ENCODE results near the gene DYSF. TPM values are rescaled to one million over a fixed set of nuclear protein-coding genes. Genes with fewer than 3 reads are reported as not detected.

The DYSF gene
- total RNA-seq, 1 experiment from 2014 or later = 17.2 TPM

DNA sequence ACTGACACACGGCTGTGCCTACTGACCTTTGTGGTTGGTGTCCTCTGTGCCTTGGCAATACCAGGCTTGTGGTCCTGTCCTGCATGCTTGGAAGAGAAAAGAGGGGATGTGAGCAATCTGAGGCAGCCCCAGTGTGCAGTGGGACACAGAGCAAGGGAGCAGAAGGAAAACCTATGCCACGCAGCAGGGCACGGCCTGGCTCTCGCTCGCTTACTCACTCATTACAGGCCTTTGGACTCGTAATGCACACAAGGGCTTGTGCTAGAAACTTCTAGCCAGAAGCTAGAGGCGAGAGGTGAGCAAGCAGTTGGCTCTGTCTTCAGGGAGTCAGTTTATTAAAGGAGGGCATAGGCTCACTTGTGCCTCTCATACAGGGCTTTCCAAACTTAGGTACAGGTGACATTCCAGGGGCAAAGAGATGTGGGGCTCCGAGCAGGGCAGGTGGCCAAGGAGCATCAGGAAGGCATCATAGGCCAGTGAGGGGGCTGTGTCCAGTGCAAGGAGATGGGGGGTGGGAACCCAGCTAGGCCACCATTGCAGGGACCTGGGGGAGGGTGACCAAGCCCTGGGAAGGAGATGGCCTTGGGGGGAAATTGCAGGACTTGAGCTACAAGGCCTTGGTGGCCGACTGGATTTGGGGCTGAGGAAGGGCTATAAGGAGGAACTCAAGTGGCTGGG is 100.8 kb downstream of the DYSF start:
- Histone ChIP-seq H3K4me3 (no peak overlapping the region), H3K4me1 (replicated peaks) (no peaks in the 10 kb centered on the region), H3K27ac (no peak overlapping the region), H3K36me3 (peaks cover 6% of the 10 kb centered on the region; the same call in 1 of the 2 replicates), H3K27me3 (replicated peaks) (no peaks in the 10 kb centered on the region), H3K9me3 (replicated peaks) (no peaks in the 10 kb centered on the region)
- DNase-seq (ENCODE audit: low read depth in 1 of 2, low spot score in 2 of 2) = no peak

DNA sequence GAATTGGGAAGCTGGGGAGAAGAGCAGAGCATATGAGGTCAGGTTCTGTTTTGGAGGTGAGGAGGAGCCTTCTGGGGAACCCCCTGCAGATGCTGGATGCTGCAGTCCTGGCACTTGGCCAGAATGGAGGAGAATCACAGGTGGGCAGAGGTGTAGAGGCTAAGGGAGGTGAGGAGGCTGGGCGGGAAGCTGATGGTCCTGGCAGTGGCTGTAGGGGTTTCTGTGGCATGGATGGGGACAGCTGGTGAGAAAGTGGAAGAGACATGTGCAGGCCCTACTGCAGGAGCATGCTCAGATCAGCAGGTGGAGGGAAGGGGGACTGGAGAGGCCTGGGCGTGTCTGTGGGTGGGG is 101.3 kb downstream of the DYSF start:
- DNase-seq (ENCODE audit: low read depth in 1 of 2, low spot score in 2 of 2) = no peak
- Histone ChIP-seq H3K4me3 (no peak overlapping the region), H3K27me3 (replicated peaks) (no peaks in the 10 kb centered on the region), H3K9me3 (replicated peaks) (no peaks in the 10 kb centered on the region), H3K4me1 (replicated peaks) (no peaks in the 10 kb centered on the region), H3K27ac (no peak overlapping the region), H3K36me3 (peaks cover 6% of the 10 kb centered on the region; the same call in 1 of the 2 replicates)

DNA sequence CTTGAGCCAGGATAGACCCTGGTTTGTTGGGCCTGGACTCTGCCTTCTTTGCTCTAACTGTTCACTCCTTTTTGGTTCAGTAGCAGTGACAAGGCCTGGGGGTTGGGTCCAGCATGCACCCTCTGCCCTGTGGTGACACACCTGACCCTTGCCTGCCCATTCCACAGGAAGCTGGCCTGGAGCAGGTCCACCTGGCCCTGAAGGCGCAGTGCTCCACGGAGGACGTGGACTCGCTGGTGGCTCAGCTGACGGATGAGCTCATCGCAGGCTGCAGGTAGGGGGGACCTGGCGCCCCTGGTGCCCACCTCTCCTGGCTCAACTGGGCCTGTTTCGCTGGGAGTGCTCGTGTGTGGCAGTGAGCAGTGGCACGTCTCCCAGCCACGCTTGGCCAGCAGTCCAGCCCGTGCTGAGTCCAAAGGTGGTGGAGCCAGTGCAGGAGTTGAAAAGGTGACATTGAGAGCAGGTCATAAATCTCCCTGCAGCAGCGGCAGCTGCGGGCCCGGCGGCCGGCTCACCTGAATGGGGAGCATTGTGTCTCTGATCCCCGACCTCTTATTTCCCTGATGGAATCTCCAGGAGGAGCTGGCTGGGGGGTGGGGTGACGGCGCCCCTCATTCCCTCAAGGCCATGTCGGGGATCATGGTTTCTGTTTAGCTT is 102.6 kb downstream of the DYSF start:
- Histone ChIP-seq H3K36me3 (peaks cover 6% of the 10 kb centered on the region; the same call in 1 of the 2 replicates), H3K9me3 (replicated peaks) (no peaks in the 10 kb centered on the region), H3K4me3 (no peak overlapping the region), H3K27ac (no peak overlapping the region), H3K27me3 (replicated peaks) (no peaks in the 10 kb centered on the region), H3K4me1 (replicated peaks) (no peaks in the 10 kb centered on the region)
- no peak for DNase-seq (ENCODE audit: low read depth in 1 of 2, low spot score in 2 of 2)

DNA sequence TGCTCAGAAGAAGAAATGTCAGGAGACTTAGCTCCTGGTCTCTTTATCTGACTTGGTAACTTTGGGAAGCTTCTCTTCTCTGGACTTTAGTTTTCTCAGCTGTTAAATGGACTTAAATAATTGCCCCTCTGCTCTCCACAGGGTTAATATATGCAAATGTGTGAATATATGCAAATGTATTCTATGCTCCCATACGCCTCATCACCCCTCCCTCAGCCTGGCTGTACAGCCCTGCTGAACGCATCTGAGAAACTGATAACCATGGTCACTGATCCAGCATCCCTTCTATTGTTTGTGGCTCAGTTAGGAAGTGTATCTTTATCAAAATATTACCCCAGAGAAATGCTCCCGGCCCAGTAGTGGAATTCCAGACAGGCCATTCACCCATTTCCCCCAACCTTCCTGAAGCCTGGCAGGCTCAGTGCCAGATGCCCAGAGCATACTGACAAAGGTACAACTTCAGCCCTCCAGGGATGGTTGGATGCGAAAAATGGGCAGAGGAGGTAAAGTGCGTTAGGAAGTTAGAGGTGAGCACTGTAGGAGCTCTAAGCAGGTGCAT is 103.4 kb downstream of the DYSF start:
- Histone ChIP-seq H3K4me3 (no peak overlapping the region), H3K4me1 (replicated peaks) (no peaks in the 10 kb centered on the region), H3K9me3 (replicated peaks) (no peaks in the 10 kb centered on the region), H3K27ac (no peak overlapping the region), H3K36me3 (peaks cover 6% of the 10 kb centered on the region; the same call in 1 of the 2 replicates), H3K27me3 (replicated peaks) (no peaks in the 10 kb centered on the region)
- no peak for DNase-seq (ENCODE audit: low read depth in 1 of 2, low spot score in 2 of 2)

DNA sequence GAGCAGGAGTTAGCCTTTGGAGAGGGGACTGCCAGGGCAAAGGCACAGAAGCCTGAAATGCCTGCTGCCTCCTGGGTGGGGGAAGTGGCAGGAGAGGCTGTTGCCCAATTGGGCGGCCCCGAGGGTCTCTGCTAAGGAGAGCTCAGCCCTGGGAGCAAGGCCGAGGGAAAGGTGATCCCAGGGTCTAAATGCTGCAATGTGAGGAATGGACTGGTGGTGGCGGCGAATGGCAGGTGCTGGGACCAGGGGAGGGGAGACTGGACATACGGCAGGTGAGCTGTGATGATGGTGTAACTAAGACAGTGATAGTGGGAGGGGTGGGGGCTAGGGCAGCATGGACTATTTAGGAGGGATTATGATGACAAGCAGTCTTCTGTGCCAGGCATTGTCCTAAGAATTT is 104.0 kb downstream of the DYSF start:
- Histone ChIP-seq H3K9me3 (replicated peaks) (no peaks in the 10 kb centered on the region), H3K27me3 (replicated peaks) (no peaks in the 10 kb centered on the region), H3K27ac (no peak overlapping the region), H3K36me3 (peaks cover 6% of the 10 kb centered on the region; the same call in 1 of the 2 replicates), H3K4me1 (replicated peaks) (no peaks in the 10 kb centered on the region), H3K4me3 (no peak overlapping the region)
- DNase-seq (ENCODE audit: low read depth in 1 of 2, low spot score in 2 of 2) = no peak

DNA sequence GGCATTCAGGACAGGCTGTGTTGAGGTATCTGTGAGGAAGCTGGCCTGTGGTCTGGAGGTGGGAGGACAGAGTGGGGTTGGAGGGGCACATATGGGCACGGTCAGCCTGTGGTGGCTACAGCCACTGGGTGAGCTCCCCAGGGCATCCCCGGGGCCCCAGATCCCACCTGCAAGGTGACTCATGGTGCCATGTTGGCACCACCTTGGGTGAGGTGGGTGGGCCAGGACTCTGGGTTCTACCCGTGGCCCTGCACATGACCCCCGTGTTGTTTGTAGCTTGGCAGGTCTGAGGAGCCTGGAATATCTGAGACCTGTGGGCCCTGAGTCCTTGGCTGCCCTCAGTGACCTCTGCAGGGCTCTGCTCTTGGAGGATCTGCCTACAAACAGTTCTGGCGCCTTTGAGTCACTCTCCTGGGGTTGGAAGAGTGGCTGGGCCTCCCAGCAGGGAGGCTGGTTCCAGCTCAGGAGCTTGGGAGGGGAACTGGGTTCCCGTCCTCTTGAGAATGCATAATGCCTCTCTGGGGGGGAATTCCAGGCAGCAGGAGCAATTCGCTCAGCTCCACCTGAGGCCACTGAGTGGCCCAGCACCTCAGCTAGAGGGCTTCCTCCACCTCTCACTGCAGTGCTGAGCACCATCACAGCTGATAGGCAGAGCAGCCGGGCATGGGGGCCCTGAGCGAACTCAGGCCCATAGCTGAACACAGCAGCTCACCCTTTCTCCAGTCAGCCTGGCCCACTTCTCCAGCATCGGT is 105.1 kb downstream of the DYSF start:
- Histone ChIP-seq H3K9me3 (replicated peaks) (no peaks in the 10 kb centered on the region), H3K27me3 (replicated peaks) (no peaks in the 10 kb centered on the region), H3K27ac (no peak overlapping the region), H3K4me1 (replicated peaks) (peaks cover 1% of the 10 kb centered on the region), H3K4me3 (no peak overlapping the region), H3K36me3 (peaks cover 6% of the 10 kb centered on the region; the same call in 1 of the 2 replicates)
- no peak for DNase-seq (ENCODE audit: low read depth in 1 of 2, low spot score in 2 of 2)

DNA sequence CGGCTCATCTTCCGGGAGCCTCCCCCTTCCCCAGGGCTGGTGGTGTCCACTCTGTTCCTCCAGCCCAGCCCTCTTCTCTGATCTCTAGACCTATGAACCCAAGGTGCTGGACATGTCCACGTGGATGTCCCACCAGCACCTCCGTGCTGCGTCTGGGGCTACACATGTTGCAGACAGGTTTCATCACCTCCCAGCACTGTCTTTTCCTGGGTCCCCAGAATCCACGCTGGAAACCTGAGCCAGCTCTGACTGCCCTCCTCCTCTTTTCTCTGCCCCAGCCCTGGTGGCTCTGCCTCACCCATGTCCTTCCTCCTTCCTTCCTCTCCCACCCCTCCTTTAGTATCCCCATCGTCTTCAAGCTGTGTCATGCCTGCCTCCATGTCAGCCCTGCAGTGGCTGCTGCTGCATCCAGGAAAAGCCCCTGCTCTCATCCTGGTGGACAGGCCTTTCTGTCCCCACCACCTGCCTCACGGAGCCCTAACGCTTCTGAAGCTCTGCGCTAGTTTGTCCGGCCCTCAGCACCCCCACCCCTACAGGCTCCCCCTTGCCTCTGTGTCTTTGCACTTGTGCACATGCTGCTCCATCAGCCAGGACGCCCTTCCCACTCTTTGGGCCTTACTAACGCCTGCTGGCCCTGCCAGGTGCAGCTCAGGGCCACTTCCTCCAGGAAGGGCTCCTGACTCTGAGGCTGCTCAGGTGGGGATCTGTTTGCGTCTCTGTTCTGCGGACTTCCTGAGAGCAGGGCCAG is 105.9 kb downstream of the DYSF start:
- Histone ChIP-seq H3K4me3 (no peak overlapping the region), H3K9me3 (replicated peaks) (no peaks in the 10 kb centered on the region), H3K27ac (no peak overlapping the region), H3K4me1 (replicated peaks) (peaks cover 9% of the 10 kb centered on the region), H3K36me3 (peaks cover 3% of the 10 kb centered on the region; the same call in 1 of the 2 replicates), H3K27me3 (replicated peaks) (no peaks in the 10 kb centered on the region)
- DNase-seq (ENCODE audit: low read depth in 1 of 2, low spot score in 2 of 2) = no peak

DNA sequence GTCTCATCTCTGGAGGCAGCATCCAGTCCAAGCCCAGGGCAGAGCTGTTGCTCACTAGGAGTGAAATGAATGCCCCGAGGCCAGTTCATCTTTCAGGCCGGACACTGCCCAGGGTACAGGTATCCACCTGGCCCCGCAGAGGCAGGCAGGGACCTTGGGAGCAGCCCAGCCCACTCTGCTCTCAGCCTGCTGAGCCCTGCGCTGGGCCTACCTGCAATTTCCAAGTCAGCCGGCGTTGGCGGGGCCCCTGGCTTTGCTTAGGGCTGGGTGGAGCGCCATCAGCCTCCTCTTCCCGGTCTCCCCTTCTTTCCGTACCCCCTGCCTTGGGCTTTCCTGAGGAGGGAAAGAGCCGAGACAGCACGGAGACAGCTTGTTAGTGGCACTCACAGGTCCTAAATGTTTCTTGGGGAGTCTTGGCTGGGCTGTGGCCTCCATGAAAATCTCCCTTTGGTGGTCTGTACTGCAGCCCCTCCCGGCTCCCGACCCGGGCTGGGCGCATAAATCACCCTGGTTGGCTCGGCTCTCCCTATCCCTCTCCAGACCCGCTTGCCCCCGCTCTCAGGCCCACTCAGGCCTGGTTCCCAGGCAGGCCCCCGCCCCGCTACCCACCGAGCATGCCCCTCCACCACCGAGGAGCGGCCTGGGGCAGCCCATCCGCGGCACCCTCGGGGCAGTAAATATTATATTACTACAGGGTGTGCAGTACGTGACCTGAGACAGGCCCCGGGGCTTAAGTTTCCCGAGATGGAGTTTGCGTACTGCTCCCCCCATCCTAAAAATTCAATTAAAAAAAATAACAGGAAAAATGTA is 106.7 kb downstream of the DYSF start:
- Histone ChIP-seq H3K4me3 (no peak overlapping the region), H3K36me3 (peaks cover 3% of the 10 kb centered on the region; the same call in 1 of the 2 replicates), H3K27me3 (replicated peaks) (no peaks in the 10 kb centered on the region), H3K4me1 (replicated peaks) (peaks cover 11% of the 10 kb centered on the region), H3K27ac (no peak overlapping the region), H3K9me3 (replicated peaks) (no peaks in the 10 kb centered on the region)
- DNase-seq (ENCODE audit: low read depth in 1 of 2, low spot score in 2 of 2) = no peak

DNA sequence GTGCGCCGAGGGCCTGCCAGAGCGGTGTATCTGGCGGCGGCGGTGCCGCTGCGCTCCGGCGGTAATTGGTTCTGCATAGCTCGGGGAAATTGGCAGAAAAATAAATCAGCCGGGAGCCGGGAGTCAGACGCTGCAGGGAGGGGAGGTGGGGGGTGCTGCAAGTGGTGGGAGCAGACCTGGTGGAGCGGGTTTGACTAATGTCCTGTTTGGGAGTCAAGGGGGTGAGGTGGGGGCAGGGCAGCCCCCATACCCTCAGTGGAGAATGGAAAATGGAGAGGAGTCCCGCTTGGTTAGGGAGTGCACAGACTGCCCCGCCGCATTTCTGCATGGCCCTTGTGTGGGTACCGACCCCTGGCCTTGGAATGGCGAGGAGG is 107.3 kb downstream of the DYSF start:
- Histone ChIP-seq H3K27me3 (replicated peaks) (no peaks in the 10 kb centered on the region), H3K36me3 (peaks cover 3% of the 10 kb centered on the region; the same call in 1 of the 2 replicates), H3K9me3 (replicated peaks) (no peaks in the 10 kb centered on the region), H3K27ac (no peak overlapping the region), H3K4me3 (no peak overlapping the region), H3K4me1 (replicated peaks) (peaks cover 11% of the 10 kb centered on the region)
- DNase-seq (ENCODE audit: low read depth in 1 of 2, low spot score in 2 of 2) = no peak

DNA sequence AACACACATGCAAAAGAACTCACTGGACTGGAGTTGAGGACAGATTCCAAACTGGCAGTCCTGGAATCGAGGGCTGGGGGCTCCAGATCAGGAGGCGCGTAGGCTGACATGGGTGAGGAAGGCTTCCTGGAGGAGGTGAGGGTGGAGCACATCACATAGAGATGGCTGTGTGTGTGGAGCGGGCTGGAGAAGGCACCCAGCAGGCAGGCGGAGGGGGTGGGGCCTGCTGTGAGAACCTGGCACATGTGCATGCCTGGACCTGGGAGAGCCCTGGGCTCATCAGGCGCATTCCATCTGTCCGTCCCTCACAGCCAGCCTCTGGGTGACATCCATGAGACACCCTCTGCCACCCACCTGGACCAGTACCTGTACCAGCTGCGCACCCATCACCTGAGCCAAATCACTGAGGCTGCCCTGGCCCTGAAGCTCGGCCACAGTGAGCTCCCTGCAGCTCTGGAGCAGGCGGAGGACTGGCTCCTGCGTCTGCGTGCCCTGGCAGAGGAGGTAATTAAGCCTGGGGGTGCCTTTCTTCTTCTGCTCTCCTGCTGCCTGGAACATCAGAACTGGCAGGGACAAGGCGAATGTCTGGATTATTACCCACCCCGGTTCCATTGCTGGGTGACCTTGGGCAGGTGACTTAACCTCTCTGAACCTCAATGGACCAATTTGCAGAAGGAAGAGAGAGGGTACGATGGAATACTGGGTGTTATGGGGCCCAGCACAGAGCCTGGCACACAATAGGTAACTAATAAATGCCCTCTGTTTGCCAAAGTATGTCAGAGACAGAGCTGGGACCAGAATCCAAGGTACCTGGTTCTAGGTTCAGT is 108.3 kb downstream of the DYSF start:
- Histone ChIP-seq H3K9me3 (replicated peaks) (no peaks in the 10 kb centered on the region), H3K27me3 (replicated peaks) (no peaks in the 10 kb centered on the region), H3K27ac (no peak overlapping the region), H3K36me3 (peaks cover 3% of the 10 kb centered on the region; the same call in 1 of the 2 replicates), H3K4me3 (no peak overlapping the region), H3K4me1 (replicated peaks) (peaks cover 11% of the 10 kb centered on the region)
- no peak for DNase-seq (ENCODE audit: low read depth in 1 of 2, low spot score in 2 of 2)

DNA sequence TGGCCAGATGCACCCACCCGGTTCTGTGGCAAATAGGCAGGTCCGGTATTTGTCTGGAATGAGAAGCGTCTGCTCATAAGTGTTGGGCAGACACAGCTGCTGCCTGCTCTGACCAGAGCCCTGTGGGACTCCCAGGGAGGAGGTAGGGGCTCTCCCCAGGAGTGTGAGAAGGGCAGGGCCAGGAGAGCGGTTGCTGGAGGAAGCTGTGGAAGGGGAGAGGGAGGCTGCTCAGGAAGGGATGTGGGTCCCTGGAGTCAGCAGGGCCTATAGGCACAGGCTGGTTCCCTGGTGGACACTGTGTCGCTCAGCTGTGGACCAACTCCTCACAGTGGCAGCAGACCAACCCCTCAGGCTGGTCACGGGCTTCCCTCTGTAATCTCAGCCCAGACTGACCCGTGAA is 109.2 kb downstream of the DYSF start:
- H3K4me1 ChIP-seq (replicated peaks) = peaks cover 11% of the 10 kb centered on the region
- H3K27me3 ChIP-seq (replicated peaks) = no peaks in the 10 kb centered on the region
- DNase-seq (ENCODE audit: low read depth in 1 of 2, low spot score in 2 of 2) = no peak
- H3K36me3 ChIP-seq = peaks cover 3% of the 10 kb centered on the region; the same call in 1 of the 2 replicates
- H3K27ac ChIP-seq = no peak overlapping the region
- H3K4me3 ChIP-seq = no peak overlapping the region
- H3K9me3 ChIP-seq (replicated peaks) = no peaks in the 10 kb centered on the region

DNA sequence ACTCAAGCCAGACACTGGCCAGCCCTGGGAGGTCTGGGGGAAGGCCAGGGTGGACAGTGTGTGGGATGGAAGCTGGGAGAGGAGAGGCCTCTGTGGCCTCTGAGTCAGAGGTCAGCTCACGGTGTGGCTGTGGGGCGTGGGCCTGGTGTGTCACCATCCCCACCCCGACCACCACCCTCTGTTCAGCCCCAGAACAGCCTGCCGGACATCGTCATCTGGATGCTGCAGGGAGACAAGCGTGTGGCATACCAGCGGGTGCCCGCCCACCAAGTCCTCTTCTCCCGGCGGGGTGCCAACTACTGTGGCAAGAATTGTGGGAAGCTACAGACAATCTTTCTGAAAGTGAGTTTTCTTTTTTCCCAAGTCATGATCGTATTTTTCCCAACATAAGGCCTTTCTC is 110.5 kb downstream of the DYSF start:
- Histone ChIP-seq H3K4me3 (no peak overlapping the region), H3K27ac (no peak overlapping the region), H3K4me1 (replicated peaks) (peaks cover 11% of the 10 kb centered on the region), H3K9me3 (replicated peaks) (no peaks in the 10 kb centered on the region), H3K27me3 (replicated peaks) (no peaks in the 10 kb centered on the region), H3K36me3 (peaks cover 3% of the 10 kb centered on the region; the same call in 1 of the 2 replicates)
- DNase-seq (ENCODE audit: low read depth in 1 of 2, low spot score in 2 of 2) = no peak
